Suprapubic skin (tissue), 4 donors: ENCODE measurements around the gene OSBPL9. TPM values are rescaled to one million over a fixed set of nuclear protein-coding genes. Genes with fewer than 3 reads are reported as not detected.
A peak's percentile ranks its signal among the peaks of the same experiment; 100 is the strongest.
"Not testable (repeated sequence)": the region's sequence is repeated elsewhere in the genome, so short reads cannot be mapped to it uniquely, and the experiment has no call there.

ENCODE experiments used
- DNase-seq, 2 donors: peaks; one replicate each; pipeline ENCODE4 v3.0.0-alpha.2; 2019; ENCODE audit warnings: low spot score in 2 of 2
- H3K27ac ChIP-seq: fragments of 200-600 bp; sonication (generic); one replicate; pipeline ENCODE4 v1.5.1; 2019
- H3K27me3 ChIP-seq: fragments of 200-600 bp; sonication (generic); one replicate; pipeline ENCODE4 v1.5.1; 2019
- H3K36me3 ChIP-seq: fragments of 200-600 bp; sonication (generic); one replicate; pipeline ENCODE4 v1.5.1; 2019
- H3K4me1 ChIP-seq: fragments of 200-600 bp; sonication (generic); one replicate; pipeline ENCODE4 v1.5.1; 2019
- H3K4me3 ChIP-seq: fragments of 200-600 bp; sonication (generic); one replicate; pipeline ENCODE4 v1.5.1; 2019; ENCODE audit warnings: mild to moderate bottlenecking
- H3K9me3 ChIP-seq: fragments of 200-600 bp; sonication (generic); one replicate; pipeline ENCODE4 v1.5.1; 2019
- EP300 ChIP-seq: sonication (generic); formaldehyde crosslinking; IDR thresholded peaks from one replicate; pipeline ENCODE4 v1.6.1; 2017; ENCODE audit warnings: antibody characterized with exemption
- POLR2A ChIP-seq, 2 donors: fragments of 450-650 bp; IDR thresholded peaks; one replicate each; pipeline ENCODE4 v1.6.1; 2017; ENCODE audit warnings: antibody characterized with exemption in 2 of 2, mild to moderate bottlenecking in 2 of 2, moderate library complexity in 2 of 2
- POLR2AphosphoS5 ChIP-seq, 3 donors: sonication (generic); formaldehyde crosslinking; IDR thresholded peaks; one replicate each; pipeline ENCODE4 v1.6.1; 2017; ENCODE audit warnings: antibody characterized with exemption in 3 of 3
- WGBS: methylation state at CpG from one replicate; pipeline ENCODE4 v1.1.5; 2018; 5-methylcytosine and 5-hydroxymethylcytosine counted together
- total RNA-seq, 4 donors: library from RNA; depleted of rRNA; stranded (reverse); fragments of >200 nt; gene quantifications; one replicate each; pipeline ENCODE4 v1.1.0, GENCODE V29; 2016
- TF ChIP-seq, protein P1 (sequence below), 2 donors: fragments of 200-600 bp in 1 of 2; fragments of 450-650 bp in 1 of 2; sonication (generic) in 1 of 2; IDR thresholded peaks; one replicate each; pipeline ENCODE4 v1.5.1; 2016 to 2019; ENCODE audit warnings: antibody characterized with exemption in 2 of 2, mild to moderate bottlenecking in 1 of 2, moderate library complexity in 1 of 2

The OSBPL9 gene
- total RNA-seq, 4 donors from 2014 or later, result 49.7 to 166 (median 90.4) TPM

DNA sequence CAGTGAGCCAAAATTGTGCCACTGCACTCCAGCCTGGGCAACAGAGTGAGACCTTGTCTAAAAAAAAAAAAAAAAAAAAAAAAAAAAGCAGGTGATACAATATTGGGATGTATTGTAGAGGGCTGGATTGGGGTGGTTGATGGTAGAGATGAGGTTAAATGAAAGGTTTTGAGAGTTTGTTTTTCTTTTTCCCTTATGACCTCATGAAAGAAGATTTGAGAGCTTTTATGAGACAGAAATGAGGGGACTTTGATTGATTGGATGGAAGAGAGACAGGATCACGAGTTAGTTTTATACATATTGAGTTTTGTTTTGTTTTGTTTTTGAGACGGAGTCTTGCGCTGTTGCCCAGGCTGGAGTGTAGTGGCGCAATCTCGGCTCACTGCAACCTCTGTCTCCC lies 27.1 kb downstream of the OSBPL9 start:
- TF ChIP-seq POLR2A (IDR thresholded peaks at IDR 0.05) (no peak), POLR2AphosphoS5 (IDR thresholded peaks at IDR 0.05) (no peak), EP300 (no peak)
- TF ChIP-seq, protein P1, sequence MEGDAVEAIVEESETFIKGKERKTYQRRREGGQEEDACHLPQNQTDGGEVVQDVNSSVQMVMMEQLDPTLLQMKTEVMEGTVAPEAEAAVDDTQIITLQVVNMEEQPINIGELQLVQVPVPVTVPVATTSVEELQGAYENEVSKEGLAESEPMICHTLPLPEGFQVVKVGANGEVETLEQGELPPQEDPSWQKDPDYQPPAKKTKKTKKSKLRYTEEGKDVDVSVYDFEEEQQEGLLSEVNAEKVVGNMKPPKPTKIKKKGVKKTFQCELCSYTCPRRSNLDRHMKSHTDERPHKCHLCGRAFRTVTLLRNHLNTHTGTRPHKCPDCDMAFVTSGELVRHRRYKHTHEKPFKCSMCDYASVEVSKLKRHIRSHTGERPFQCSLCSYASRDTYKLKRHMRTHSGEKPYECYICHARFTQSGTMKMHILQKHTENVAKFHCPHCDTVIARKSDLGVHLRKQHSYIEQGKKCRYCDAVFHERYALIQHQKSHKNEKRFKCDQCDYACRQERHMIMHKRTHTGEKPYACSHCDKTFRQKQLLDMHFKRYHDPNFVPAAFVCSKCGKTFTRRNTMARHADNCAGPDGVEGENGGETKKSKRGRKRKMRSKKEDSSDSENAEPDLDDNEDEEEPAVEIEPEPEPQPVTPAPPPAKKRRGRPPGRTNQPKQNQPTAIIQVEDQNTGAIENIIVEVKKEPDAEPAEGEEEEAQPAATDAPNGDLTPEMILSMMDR (IDR thresholded peaks at IDR 0.05), result no peak
- H3K4me1 ChIP-seq, result peaks cover 42% of the 10 kb centered on the region
- H3K9me3 ChIP-seq, result no peaks in the 10 kb centered on the region
- no peak overlapping the region for H3K4me3 ChIP-seq
- peak overlapping the region; percentile 63 for H3K27ac ChIP-seq
- DNase-seq, result no peak
- no peaks in the 10 kb centered on the region for H3K27me3 ChIP-seq
- 90% methylated on average over 5 of the region's 5 CpGs for WGBS
- H3K36me3 ChIP-seq, result no peaks in the 10 kb centered on the region

GRCh38 chr1:51644533-51645197 lies 27.8 kb downstream of the OSBPL9 start:
- Histone ChIP-seq H3K27ac (no peak overlapping the region), H3K36me3 (no peaks in the 10 kb centered on the region), H3K27me3 (no peaks in the 10 kb centered on the region), H3K4me1 (peaks cover 45% of the 10 kb centered on the region), H3K9me3 (no peaks in the 10 kb centered on the region), H3K4me3 (no peak overlapping the region)
- 89% methylated on average over 10 of the region's 10 CpGs for WGBS
- TF ChIP-seq EP300, result no peak
- TF ChIP-seq, protein P1 (IDR thresholded peaks at IDR 0.05), result no peak
- TF ChIP-seq POLR2A (IDR thresholded peaks at IDR 0.05), result no peak
- TF ChIP-seq POLR2AphosphoS5 (IDR thresholded peaks at IDR 0.05), result no peak
- no peak for DNase-seq

- WGBS, result 96% methylated on average over 3 of the region's 3 CpGs
- H3K36me3 ChIP-seq, H3K4me3 ChIP-seq, H3K9me3 ChIP-seq, DNase-seq, H3K27ac ChIP-seq, H3K27me3 ChIP-seq: not testable (repeated sequence)
- H3K4me1 ChIP-seq, result peaks cover 40% of the 10 kb centered on the region
These were observed 29.7 kb downstream of the OSBPL9 start for GRCh38 chr1:51646592-51646991.

GRCh38 chr1:51648180-51649109 lies 31.6 kb downstream of the OSBPL9 start:
- Histone ChIP-seq H3K27ac (no peak overlapping the region), H3K4me3 (no peak overlapping the region), H3K4me1 (peaks cover 33% of the 10 kb centered on the region), H3K9me3 (no peaks in the 10 kb centered on the region), H3K36me3 (no peaks in the 10 kb centered on the region), H3K27me3 (no peaks in the 10 kb centered on the region)
- DNase-seq, result no peak
- WGBS, result 67% methylated on average over 6 of the region's 6 CpGs
- no peak for TF ChIP-seq POLR2A (IDR thresholded peaks at IDR 0.05)
- no peak for TF ChIP-seq EP300
- TF ChIP-seq, protein P1 (IDR thresholded peaks at IDR 0.05), result no peak
- TF ChIP-seq POLR2AphosphoS5 (IDR thresholded peaks at IDR 0.05), result no peak

GRCh38 chr1:51649593-51650091 lies 32.8 kb downstream of the OSBPL9 start:
- H3K4me1 ChIP-seq, result peaks cover 30% of the 10 kb centered on the region
- H3K9me3 ChIP-seq, result no peaks in the 10 kb centered on the region
- TF ChIP-seq POLR2A (IDR thresholded peaks at IDR 0.05) (no peak), EP300 (no peak), POLR2AphosphoS5 (IDR thresholded peaks at IDR 0.05) (no peak)
- TF ChIP-seq, protein P1 (IDR thresholded peaks at IDR 0.05), result no peak
- no peak overlapping the region for H3K27ac ChIP-seq
- H3K27me3 ChIP-seq, result no peaks in the 10 kb centered on the region
- H3K4me3 ChIP-seq, result no peak overlapping the region
- H3K36me3 ChIP-seq, result no peaks in the 10 kb centered on the region
- WGBS, result 83% methylated on average over 4 of the region's 4 CpGs
- no peak for DNase-seq
